ENCODE measurements around the gene GINS2.

Gene GINS2

DNA sequence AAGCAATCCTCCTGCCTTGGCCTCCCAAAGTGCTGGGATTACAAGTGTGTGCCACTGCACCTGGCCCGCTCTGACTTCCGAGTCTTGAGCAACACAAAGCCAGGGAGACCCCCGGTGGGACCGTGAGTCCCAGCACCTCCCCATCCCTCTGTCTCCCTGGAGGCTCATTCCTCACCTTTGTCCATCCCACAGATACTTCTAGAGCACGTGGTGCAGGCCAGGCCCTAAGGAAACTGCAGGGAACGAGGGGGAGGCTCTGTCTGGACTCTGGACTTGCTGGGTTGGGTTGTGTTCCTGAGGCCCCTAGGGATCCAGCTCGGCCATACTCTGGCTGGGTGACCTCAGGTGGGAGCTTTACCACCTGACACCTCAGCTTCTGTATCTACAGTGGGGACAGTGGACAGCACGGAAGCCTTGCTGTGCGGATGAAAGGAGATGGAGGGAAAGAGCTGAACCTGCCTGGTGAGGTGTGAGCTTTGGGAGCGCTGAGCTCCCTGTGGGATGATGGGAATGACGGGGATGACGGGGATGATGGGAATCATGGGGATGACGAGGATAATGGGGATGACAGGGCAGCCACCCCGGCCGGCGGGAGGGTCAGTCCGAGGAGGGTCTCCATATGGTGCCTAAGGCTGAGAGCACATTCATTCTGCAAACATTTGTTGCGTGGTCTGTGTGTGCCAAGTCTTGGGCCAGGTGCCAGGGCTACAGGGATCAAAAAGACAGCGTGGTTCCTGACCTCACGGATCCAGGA lies 35.5 kb upstream of the GINS2 start:
- Histone ChIP-seq H2AFZ (ENCODE audit: low read length) (no peak overlapping the region), H3K4me3 (ENCODE audit: low read length, poor library complexity, severe bottlenecking) (no peak overlapping the region), H3K4me1 (ENCODE audit: insufficient read depth, low read length, poor library complexity, severe bottlenecking) (no peaks in the 10 kb centered on the region), H3K79me2 (ENCODE audit: insufficient read depth, low read length) (no peaks in the 10 kb centered on the region), H3K36me3 (ENCODE audit: insufficient read depth, low read length) (no peaks in the 10 kb centered on the region), H3F3A (ENCODE audit: low read depth) (no peaks in the 10 kb centered on the region), H4K20me1 (ENCODE audit: insufficient read depth, low read length, poor library complexity, severe bottlenecking) (no peaks in the 10 kb centered on the region), H3K9ac (ENCODE audit: low read depth, low read length, poor library complexity, severe bottlenecking) (no peak overlapping the region), H3K9me2 (replicated peaks; ENCODE audit: low read depth, low read length) (no peaks in the 10 kb centered on the region), H3K9me3 (ENCODE audit: insufficient read depth, low read depth, low read length) (no peaks in the 10 kb centered on the region), H3K4me2 (ENCODE audit: low read depth, low read length, poor library complexity, severe bottlenecking) (no peak overlapping the region), H3K27me3 (ENCODE audit: insufficient read depth, low read length, poor library complexity, severe bottlenecking) (no peaks in the 10 kb centered on the region)
- no peak for TF ChIP-seq EZH2phosphoT487 (IDR thresholded peaks at IDR 0.05; ENCODE audit: borderline replicate concordance)
- TF ChIP-seq, protein P1, sequence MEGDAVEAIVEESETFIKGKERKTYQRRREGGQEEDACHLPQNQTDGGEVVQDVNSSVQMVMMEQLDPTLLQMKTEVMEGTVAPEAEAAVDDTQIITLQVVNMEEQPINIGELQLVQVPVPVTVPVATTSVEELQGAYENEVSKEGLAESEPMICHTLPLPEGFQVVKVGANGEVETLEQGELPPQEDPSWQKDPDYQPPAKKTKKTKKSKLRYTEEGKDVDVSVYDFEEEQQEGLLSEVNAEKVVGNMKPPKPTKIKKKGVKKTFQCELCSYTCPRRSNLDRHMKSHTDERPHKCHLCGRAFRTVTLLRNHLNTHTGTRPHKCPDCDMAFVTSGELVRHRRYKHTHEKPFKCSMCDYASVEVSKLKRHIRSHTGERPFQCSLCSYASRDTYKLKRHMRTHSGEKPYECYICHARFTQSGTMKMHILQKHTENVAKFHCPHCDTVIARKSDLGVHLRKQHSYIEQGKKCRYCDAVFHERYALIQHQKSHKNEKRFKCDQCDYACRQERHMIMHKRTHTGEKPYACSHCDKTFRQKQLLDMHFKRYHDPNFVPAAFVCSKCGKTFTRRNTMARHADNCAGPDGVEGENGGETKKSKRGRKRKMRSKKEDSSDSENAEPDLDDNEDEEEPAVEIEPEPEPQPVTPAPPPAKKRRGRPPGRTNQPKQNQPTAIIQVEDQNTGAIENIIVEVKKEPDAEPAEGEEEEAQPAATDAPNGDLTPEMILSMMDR (conservative IDR thresholded peaks at IDR 0.05; ENCODE audit: low read length) = no peak

DNA sequence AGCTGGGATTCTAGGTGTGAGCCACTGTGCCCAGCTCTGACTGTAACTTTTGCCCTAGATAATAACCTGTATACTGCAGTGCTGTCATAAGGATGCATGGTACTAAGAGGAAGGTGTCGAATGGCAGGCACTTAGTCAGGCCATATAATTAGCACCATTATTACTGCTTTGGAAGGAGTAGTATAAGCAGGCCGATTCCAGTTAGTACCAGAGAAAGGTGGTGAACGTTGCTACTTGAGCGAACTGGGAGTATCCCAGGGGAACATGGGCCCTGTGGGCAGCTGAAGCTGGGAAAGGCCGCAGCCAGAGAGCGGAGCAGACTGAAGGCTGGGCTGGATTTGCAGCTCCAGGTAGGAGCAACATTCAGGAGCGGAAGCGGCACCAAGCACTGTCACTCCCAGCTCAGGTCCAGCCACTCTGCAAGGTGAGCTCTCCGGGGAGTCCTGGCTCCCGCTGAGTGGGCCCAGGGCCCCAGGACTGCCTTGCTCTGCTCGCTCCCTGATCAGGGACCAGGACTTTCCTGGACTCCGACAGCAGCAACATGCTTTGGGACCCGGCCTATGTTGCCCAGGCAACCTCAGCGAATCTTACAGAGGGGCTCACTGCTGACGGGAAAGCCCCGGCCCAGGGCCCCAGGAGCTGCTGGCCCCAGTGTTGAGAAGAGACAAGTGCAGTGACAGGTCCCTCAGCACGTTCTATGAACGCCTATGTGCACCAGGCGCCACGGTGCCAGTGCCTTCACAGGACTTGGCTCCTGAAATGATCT lies 33.6 kb upstream of the GINS2 start:
- Histone ChIP-seq H3K9me2 (replicated peaks; ENCODE audit: low read depth, low read length) (no peaks in the 10 kb centered on the region), H3K9me3 (ENCODE audit: insufficient read depth, low read depth, low read length) (no peaks in the 10 kb centered on the region), H3K4me1 (ENCODE audit: insufficient read depth, low read length, poor library complexity, severe bottlenecking) (no peaks in the 10 kb centered on the region), H3K79me2 (ENCODE audit: insufficient read depth, low read length) (no peaks in the 10 kb centered on the region), H4K20me1 (ENCODE audit: insufficient read depth, low read length, poor library complexity, severe bottlenecking) (no peaks in the 10 kb centered on the region), H3F3A (ENCODE audit: low read depth) (no peaks in the 10 kb centered on the region), H3K4me3 (ENCODE audit: low read length, poor library complexity, severe bottlenecking) (no peak overlapping the region), H2AFZ (ENCODE audit: low read length) (no peak overlapping the region), H3K9ac (ENCODE audit: low read depth, low read length, poor library complexity, severe bottlenecking) (no peak overlapping the region), H3K4me2 (ENCODE audit: low read depth, low read length, poor library complexity, severe bottlenecking) (no peak overlapping the region), H3K36me3 (ENCODE audit: insufficient read depth, low read length) (no peaks in the 10 kb centered on the region), H3K27me3 (ENCODE audit: insufficient read depth, low read length, poor library complexity, severe bottlenecking) (no peaks in the 10 kb centered on the region)
- TF ChIP-seq, protein P1 (conservative IDR thresholded peaks at IDR 0.05; ENCODE audit: low read length) = no peak
- no peak for TF ChIP-seq EZH2phosphoT487 (IDR thresholded peaks at IDR 0.05; ENCODE audit: borderline replicate concordance)

DNA sequence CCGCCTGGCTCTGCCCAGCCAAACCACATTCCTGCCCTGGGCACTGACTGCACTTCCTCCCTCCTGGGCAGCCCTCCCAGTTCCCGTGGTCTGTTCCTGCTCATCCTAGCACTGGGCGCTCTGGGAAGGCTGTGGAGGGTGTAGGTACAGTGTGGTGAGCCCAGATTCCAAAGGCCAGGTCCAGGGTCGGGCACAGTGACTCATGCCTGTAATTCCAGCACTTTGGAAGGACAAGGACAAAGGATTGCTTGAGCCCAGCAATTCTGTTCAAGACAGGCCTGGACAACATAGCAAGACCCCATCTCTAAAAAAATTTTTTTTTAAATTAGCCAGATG lies 31.5 kb upstream of the GINS2 start:
- Histone ChIP-seq H3K79me2 (ENCODE audit: insufficient read depth, low read length) (no peaks in the 10 kb centered on the region), H3K9me2 (replicated peaks; ENCODE audit: low read depth, low read length) (no peaks in the 10 kb centered on the region), H3K4me1 (ENCODE audit: insufficient read depth, low read length, poor library complexity, severe bottlenecking) (peaks cover 13% of the 10 kb centered on the region), H3K4me3 (ENCODE audit: low read length, poor library complexity, severe bottlenecking) (no peak overlapping the region), H3K9ac (ENCODE audit: low read depth, low read length, poor library complexity, severe bottlenecking) (no peak overlapping the region), H3K36me3 (ENCODE audit: insufficient read depth, low read length) (no peaks in the 10 kb centered on the region), H3F3A (ENCODE audit: low read depth) (no peaks in the 10 kb centered on the region), H4K20me1 (ENCODE audit: insufficient read depth, low read length, poor library complexity, severe bottlenecking) (no peaks in the 10 kb centered on the region), H3K9me3 (ENCODE audit: insufficient read depth, low read depth, low read length) (no peaks in the 10 kb centered on the region), H3K4me2 (ENCODE audit: low read depth, low read length, poor library complexity, severe bottlenecking) (no peak overlapping the region), H2AFZ (ENCODE audit: low read length) (no peak overlapping the region), H3K27me3 (ENCODE audit: insufficient read depth, low read length, poor library complexity, severe bottlenecking) (no peaks in the 10 kb centered on the region)
- TF ChIP-seq, protein P1 (conservative IDR thresholded peaks at IDR 0.05; ENCODE audit: low read length) = no peak
- TF ChIP-seq EZH2phosphoT487 (IDR thresholded peaks at IDR 0.05; ENCODE audit: borderline replicate concordance) = no peak
